Smooth muscle cell (in vitro differentiated cells): Measurements from ENCODE around the gene ARHGAP9. TPM values are rescaled to one million over a fixed set of nuclear protein-coding genes. Genes with fewer than 3 reads are reported as not detected.
A peak's percentile ranks its signal among the peaks of the same experiment; 100 is the strongest.

Experiments
- DNase-seq: peaks from one replicate; lab custom pipeline; 2025; ENCODE audit not compliant: unreplicated experiment; lab: John Stamatoyannopoulos, UW
- H2AFZ ChIP-seq: fragments of 200-600 bp; sonication (generic); 2 replicates; pipeline ENCODE4 v1.6.0; 2016; ENCODE audit warnings: antibody characterized with exemption, low read depth, mild to moderate bottlenecking
- H3F3A ChIP-seq: fragments of 200-600 bp; sonication (generic); 2 replicates; pipeline ENCODE4 v1.6.0; 2017; ENCODE audit warnings: antibody characterized with exemption, low read depth
- H3K27ac ChIP-seq: fragments of 200-600 bp; sonication (generic); 2 replicates; pipeline ENCODE4 v1.5.1; 2016; ENCODE audit warnings: low read depth, mild to moderate bottlenecking
- H3K27me3 ChIP-seq: fragments of 200-600 bp; sonication (generic); 2 replicates; pipeline ENCODE4 v1.6.1; 2016; ENCODE audit warnings: low read depth, mild to moderate bottlenecking
- H3K36me3 ChIP-seq: fragments of 200-600 bp; sonication (generic); 2 replicates; pipeline ENCODE4 v1.5.1; 2016; ENCODE audit warnings: low read depth
- H3K4me1 ChIP-seq: fragments of 200-600 bp; sonication (generic); 2 replicates; pipeline ENCODE4 v1.5.1; 2016; ENCODE audit warnings: low read depth
- H3K4me2 ChIP-seq: fragments of 200-600 bp; sonication (generic); 2 replicates; pipeline ENCODE4 v1.6.0; 2016; ENCODE audit warnings: mild to moderate bottlenecking
- H3K4me3 ChIP-seq: fragments of 200-600 bp; sonication (generic); 2 replicates; pipeline ENCODE4 v1.5.1; 2016; ENCODE audit warnings: mild to moderate bottlenecking
- H3K79me2 ChIP-seq: fragments of 200-600 bp; sonication (generic); 2 replicates; pipeline ENCODE4 v1.6.0; 2016; ENCODE audit warnings: low read depth, mild to moderate bottlenecking
- H3K9ac ChIP-seq: fragments of 200-600 bp; sonication (generic); 2 replicates; pipeline ENCODE4 v1.6.0; 2016; ENCODE audit warnings: low read depth
- H3K9me3 ChIP-seq: fragments of 200-600 bp; sonication (generic); replicated peaks from 2 replicates; pipeline ENCODE4 v1.5.1; 2016; ENCODE audit warnings: low read depth
- H4K20me1 ChIP-seq: fragments of 200-600 bp; sonication (generic); 2 replicates; pipeline ENCODE4 v1.6.0; 2016; ENCODE audit warnings: low read depth
- WGBS: methylation state at CpG from one replicate; pipeline ENCODE4 v1.1.7; 2016; ENCODE audit warnings: low lambda C conversion rate; 5-methylcytosine and 5-hydroxymethylcytosine counted together
- polyA plus RNA-seq: library from polyadenylated mRNA; unstranded; fragments of >200 nt; fragmentation: Nextera tagmentation; extraction: Ambion mirVana; gene quantifications from 2 replicates; pipeline ENCODE4 v1.2.1, GENCODE V29; 2016
- total RNA-seq: library from RNA; depleted of rRNA; stranded (reverse); fragments of >200 nt; gene quantifications from 2 replicates; pipeline ENCODE4 v1.2.3, GENCODE V29; 2014
- TF ChIP-seq, protein P1 (sequence below): fragments of 200-600 bp; sonication (generic); IDR thresholded peaks from 2 replicates; pipeline ENCODE4 v1.5.1; 2017; ENCODE audit warnings: borderline replicate concordance, mild to moderate bottlenecking, antibody characterized with exemption; ENCODE audit not compliant: insufficient read depth, poor library complexity, severe bottlenecking

ARHGAP9 gene
- total and polyA plus RNA-seq, 2 experiments from 2014 or later, result 1.3 TPM; not detected in 1

DNA sequence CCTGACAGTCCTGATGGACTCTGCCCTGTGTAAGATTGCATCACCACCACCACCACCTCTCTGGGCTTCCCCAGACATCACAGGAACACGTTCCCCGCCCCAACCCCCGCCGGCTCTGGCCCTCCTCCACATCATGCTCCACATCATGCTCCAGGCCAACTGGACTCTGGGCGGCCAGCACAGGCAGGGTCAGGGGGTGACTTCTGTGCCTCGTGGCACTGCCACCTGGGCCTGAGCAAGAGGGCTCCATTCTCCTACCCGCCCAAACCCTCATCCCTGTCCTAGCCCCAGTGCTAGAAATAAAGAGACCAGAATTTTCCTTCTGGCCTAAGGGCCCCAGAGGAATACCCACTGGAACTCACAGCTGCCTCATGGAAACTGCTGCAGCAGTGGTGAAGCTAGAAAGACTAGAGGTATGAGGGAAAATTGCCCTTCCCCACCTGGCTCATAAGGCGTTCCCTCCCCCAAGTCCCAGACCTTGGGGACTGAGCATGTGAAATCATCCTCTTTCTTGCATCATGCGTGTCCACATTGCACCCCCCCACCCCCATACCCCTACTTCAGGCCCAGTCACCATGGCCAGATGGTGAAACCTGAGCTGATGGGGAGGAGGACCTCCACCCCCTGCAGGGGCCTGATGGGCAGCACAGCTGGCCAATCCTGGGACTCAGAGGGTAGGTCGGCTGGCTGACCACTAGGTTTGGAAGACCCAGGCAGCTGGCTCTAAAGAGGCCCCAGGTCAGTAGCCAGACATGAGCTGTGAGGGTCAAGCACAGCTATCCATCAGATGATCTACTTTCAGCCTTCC lies 24.9 kb downstream of the ARHGAP9 start, which contains the start of gene INHBE:
INHBE (plus strand) TSS at position 742 of the 808 bp plus-strand sequence. CDS start 230 bp downstream, outside the sequence.
- DNase-seq, result no peak
- no peaks in the 10 kb centered on the region for H4K20me1 ChIP-seq
- no peak within 1 kb of the TSS for H3K27ac ChIP-seq
- TF ChIP-seq, protein P1, sequence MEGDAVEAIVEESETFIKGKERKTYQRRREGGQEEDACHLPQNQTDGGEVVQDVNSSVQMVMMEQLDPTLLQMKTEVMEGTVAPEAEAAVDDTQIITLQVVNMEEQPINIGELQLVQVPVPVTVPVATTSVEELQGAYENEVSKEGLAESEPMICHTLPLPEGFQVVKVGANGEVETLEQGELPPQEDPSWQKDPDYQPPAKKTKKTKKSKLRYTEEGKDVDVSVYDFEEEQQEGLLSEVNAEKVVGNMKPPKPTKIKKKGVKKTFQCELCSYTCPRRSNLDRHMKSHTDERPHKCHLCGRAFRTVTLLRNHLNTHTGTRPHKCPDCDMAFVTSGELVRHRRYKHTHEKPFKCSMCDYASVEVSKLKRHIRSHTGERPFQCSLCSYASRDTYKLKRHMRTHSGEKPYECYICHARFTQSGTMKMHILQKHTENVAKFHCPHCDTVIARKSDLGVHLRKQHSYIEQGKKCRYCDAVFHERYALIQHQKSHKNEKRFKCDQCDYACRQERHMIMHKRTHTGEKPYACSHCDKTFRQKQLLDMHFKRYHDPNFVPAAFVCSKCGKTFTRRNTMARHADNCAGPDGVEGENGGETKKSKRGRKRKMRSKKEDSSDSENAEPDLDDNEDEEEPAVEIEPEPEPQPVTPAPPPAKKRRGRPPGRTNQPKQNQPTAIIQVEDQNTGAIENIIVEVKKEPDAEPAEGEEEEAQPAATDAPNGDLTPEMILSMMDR, result no peak
- H3K36me3 ChIP-seq, result no peaks in the 10 kb centered on the region
- 56% methylated on average over 10 of the region's 10 CpGs for WGBS
- H3K9ac ChIP-seq, result no peak within 1 kb of the TSS
- H3K4me2 ChIP-seq, result peak within 1 kb of the TSS; percentile 38
- H3K27me3 ChIP-seq, result no peaks in the 10 kb centered on the region
- H3K79me2 ChIP-seq, result peaks cover 10% of the 10 kb centered on the region
- peak within 1 kb of the TSS; percentile 0 for H2AFZ ChIP-seq
- H3F3A ChIP-seq, result no peaks in the 10 kb centered on the region
- no peaks in the 10 kb centered on the region for H3K9me3 ChIP-seq
- H3K4me1 ChIP-seq, result peaks cover 12% of the 10 kb centered on the region
- peak within 1 kb of the TSS; percentile 16 for H3K4me3 ChIP-seq

DNA sequence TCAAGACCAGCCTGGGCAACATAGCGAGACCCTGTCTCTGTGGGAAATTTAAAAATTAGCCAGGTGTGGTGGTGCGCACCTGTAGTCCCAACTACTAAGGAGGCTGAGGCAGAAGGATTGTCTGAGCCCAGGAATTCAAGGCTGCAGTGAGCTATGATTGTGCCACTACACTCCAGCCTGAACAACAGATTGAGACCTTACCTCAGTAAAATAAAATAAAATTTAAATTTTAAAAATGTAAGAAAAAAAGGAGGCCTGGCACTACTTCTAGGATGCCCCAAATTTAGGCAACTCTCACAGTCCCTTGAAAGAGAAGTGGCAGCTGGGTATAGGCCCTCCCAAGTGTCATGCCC lies 25.5 kb downstream of the ARHGAP9 start:
- no peak overlapping the region for H3K27ac ChIP-seq

DNA sequence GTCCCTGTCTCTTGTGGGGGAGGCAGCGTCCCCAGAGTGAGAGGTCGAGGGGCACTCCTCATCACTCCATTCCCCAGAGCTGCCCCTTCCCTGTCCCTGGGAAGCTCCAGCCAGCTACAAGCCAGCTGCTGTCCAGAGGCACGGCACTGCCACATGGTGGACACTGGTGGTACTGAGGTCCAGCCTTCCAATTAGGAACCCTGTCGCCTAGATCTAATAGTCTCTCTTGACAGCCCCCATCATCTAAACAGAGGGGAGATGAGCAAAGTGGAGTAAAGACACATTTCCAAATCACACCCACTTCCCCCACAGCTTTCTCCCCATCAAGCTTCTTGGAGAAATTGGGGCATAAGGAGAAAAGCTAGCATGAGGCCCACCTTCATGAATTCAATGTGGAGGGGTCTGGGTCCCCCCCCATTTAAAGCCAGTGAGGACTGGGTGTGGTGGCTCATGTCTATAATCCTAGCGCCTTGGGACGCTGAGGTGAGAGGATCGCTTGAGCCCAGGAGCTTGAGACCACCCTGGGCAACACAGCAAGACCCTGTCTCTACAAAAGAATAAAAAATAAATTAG lies 26.6 kb downstream of the ARHGAP9 start:
- H3K9ac ChIP-seq, result peak overlapping the region; percentile 53
- H3K36me3 ChIP-seq, result no peaks in the 10 kb centered on the region
- H3K27me3 ChIP-seq, result no peaks in the 10 kb centered on the region
- no peaks in the 10 kb centered on the region for H3F3A ChIP-seq
- TF ChIP-seq, protein P1, result peak; percentile 76
- H3K4me3 ChIP-seq, result no peak overlapping the region
- peaks cover 10% of the 10 kb centered on the region for H3K79me2 ChIP-seq
- peak overlapping the region; percentile 5 for H2AFZ ChIP-seq
- peaks cover 12% of the 10 kb centered on the region for H3K4me1 ChIP-seq
- WGBS, result 27% methylated on average over 7 of the region's 7 CpGs
- no peaks in the 10 kb centered on the region for H4K20me1 ChIP-seq
- H3K9me3 ChIP-seq, result no peaks in the 10 kb centered on the region
- peak overlapping the region; percentile 65 for H3K4me2 ChIP-seq
- peak overlapping the region; percentile 80 for H3K27ac ChIP-seq
- DNase-seq, result peak; percentile 48

More for the DNA sequence above, 25.5 kb downstream of the ARHGAP9 start:
- TF ChIP-seq, protein P1, result no peak
- Histone ChIP-seq H3F3A (no peaks in the 10 kb centered on the region), H3K4me3 (no peak overlapping the region), H4K20me1 (no peaks in the 10 kb centered on the region), H3K4me2 (no peak overlapping the region), H3K27me3 (no peaks in the 10 kb centered on the region), H3K79me2 (peaks cover 10% of the 10 kb centered on the region), H2AFZ (no peak overlapping the region), H3K9ac (no peak overlapping the region), H3K9me3 (no peaks in the 10 kb centered on the region), H3K36me3 (no peaks in the 10 kb centered on the region), H3K4me1 (peaks cover 12% of the 10 kb centered on the region)
- 98% methylated on average over 2 of the region's 2 CpGs for WGBS
- DNase-seq, result no peak
